Activated CD8-positive, alpha-beta memory T cell treated with anti-CD3 and anti-CD28 coated beads, Interleukin-2, amount 50 U/mL, for 48 hours (primary cell): ENCODE measurements around the gene MVB12B.

ENCODE experiments used
- DNase-seq: peaks from one replicate; pipeline ENCODE4 v3.0.0-alpha.2; 2020

The MVB12B gene

DNA sequence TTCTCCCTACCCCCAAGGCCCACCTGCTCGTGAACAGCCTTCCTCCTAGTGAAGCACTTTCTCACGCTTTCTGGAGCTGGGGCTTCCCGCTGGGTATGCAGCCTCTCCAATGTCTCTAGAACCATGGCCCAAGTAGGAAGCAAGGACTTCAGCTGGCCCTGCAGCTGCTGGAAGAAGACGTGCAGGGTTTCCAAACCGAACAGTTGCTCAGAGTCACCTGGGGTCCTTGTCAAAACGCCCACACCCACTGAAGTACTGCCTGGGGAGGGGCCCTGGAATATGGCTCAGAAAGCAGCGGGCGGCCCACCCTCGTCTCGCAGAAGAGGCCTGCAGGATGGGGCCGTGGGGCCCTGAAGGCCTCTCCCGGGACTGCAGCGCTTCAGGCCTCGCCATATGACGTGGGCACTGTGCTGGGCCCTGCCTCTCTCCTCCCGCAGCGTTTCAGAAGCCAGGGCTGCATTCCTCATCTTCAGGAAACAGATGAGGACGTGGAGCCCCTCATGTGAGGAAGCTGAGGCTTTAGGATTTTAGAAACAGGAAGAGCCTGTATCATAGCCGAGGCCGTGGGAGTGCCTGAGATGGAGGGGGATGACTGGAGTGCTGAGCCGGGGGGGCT lies 171.1 kb downstream of the MVB12B start:
- DNase-seq = no peak

DNA sequence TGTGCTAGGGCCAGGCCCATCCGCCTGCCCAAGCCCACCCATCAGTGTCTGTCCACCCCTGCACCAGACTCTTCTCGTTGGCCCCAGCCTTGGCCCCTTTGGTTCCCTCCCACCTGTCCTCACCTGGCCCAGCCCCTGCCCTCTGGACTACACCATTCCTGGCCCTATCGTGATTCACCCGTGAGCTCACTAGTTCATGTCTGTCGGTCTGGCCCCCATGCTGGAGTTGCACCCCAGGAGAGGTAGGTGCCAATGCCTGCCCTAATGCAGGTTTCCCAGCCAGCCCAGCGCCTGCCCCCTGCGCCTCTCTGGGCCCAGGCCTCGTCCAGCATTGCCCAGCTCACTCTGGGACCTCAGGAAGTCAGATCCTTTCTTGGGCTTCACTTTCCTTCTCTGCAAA lies 171.7 kb downstream of the MVB12B start:
- DNase-seq = no peak

- DNase-seq = peak; percentile 85
Measured at GRCh38 chr9:126499005-126499910, 172.6 kb downstream of the MVB12B start.

DNA sequence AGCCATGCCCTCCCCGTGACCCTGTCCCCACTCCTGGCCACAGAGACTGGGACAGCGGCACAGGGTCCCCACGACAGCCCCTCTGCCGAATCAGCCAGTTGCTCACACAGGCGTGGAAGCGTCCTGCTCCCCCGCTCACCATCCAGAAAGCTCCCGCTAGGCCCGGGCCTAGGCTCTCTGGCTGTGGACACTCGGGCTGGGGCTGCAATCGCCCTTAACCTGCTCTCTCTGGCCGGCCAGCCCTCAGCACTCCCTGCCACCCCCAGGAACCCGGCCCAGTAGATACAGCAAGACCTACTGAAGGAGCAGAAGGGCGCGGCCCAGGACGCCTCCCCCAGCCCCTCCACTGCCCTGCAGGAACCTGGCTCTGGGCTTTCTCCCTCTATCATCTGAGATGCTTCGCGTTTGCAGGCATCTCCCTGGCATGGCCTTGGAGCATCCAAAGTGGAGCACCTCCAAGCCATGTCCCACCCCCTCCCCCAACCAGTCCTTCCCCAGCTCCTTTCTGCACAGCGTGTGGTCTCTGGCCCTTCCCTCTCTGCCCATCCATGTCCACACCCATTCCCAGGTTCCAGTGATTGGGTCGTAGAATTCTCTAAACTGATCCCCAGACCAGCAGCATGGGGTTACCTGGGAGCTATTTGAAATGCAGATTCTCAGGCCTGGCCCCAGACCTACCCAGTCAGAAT lies 173.4 kb downstream of the MVB12B start:
- DNase-seq = no peak

DNA sequence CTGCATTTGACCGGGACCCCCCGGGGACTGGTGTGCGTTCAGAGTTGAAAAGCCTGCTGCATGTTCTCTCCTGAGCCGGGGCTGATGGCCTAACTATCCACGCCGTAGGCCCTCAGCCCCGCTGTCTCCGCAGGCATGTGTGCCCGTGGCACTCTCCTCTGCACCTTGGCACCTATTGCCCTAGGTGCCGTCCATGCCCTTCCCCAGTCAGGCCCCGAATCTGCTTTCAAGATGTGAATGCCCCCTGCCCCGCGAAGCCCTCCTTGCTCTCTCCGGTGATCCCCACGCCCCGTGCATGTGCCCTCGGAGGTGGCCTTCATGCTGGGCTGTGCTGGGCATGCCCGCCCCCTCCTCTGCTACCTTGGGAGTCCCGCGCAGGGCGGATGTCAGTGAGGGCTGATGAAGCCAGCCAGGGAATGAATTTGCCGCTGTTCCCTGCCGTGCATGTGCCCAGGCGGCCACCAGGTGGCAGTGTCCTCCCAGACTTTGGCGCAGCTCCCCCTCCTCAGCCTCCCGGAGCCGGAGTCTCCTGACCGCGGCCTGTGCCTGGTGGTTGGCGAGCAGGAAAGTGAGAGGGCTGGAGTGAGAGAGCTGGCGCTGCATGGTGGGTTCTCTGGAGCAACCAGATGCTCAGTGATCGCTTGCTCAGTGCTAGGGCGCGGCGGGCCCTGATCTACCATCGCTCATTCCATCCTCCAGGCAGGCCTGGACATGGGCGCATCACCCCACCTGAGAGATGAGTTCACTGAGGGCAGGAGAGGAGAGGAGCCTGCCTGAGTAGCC lies 174.2 kb downstream of the MVB12B start:
- DNase-seq = peak; percentile 86

- no peak for DNase-seq
Measured at GRCh38 chr9:126501383-126502331, 175.0 kb downstream of the MVB12B start.

- DNase-seq = no peak
Measured at GRCh38 chr9:126502417-126503332, 176.0 kb downstream of the MVB12B start.

DNA sequence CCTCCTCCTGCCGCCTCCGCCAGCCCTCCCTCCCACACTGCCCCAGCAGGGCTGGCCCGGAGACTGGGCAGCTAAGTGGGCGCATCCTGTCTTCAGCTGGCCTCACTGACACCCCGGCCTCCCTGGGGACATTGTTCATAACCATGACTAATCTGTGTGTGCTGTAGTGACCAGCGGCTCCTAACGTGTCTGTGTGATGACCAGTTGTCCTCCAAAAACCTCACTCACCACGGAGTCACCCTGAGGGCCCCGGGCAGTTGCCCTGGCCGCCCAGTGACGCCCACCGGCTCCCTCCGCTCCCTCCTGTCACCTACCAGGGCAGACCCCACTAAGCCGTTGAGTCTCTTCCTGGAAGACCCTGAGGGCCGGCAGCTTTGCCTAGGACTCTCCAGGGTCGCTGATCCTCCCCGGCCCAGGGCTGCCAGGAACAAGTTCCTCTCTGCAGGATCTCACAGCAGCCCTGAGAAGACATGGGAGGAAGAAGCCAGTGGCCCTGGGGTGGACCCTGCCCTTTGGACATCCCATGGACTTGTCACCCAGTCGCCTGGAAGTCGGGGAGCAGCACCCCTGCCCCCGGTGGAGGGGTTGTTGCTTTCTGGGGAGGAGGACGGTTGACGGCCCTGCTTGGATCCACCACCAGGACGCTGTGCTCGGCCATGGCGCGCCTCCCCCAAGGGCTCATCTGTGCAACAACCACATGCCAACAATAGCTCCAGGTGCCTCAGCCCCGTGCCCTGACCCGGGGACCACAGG lies 176.9 kb downstream of the MVB12B start:
- no peak for DNase-seq

DNA sequence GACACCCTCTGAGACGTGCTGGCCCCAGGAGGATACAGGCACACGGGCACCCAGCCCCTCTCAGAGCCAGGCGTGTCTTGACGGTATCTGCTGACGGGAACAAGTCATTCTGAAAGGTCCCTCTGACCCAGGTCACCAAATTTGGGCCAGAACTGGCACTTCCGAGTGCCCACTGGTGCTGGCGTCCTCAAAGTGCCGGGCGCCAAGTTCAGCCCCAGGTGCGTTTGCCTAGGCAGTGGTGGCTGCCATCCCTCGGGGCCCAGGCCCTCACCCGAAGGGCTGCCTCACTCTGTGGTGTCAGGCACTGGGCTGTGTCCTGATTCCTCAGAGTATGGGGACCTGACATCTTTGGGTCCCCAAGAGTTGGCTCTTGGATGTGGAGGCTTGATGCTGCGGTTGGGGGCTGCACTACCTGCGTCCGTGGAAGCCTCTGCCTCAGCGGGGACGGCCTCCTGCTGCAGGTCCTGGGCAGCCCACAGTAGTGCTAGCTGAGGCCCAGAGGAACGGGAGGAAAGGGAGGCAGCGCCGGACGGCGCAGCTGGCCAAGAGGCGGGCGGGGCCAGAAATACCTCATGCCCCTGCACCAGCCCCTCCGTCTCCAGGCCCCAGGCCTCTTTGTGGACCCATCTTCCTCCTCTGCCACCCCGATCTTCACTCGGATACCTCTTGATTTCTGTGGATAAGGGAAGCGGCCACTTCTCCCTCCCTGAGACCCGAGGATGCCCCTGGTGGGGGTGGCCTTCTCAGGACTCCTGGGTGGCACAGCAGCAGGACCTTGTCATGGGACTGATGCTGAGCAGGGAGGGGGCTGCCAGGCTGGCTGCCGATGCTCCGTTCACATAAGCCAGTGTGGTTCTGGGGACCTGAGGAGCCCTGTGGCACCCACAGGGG lies 177.7 kb downstream of the MVB12B start:
- no peak for DNase-seq

DNA sequence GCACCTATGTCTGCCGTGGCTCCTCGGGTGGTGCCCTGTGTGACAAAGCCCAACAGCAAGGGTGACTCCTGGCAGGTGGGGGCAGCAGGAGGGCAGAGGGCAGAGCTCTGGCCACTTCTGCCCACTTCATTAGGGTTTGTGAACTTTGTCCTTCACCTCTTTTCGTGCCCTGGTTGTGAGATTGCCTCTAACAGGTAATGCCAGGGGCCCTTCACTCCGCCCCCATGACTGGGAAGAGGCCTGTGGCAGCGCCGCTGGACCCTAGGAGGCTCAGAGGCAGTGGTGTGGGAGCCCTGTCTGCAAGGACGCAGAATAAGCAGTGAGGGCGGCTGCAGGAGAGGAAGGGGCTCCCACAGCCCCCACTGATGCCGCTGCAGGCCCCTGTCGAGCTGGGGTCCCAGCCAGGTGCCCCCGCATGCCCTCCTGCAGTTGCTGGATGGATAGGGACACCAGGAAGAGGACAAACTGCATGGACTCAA lies 178.4 kb downstream of the MVB12B start:
- DNase-seq = no peak

- no peak for DNase-seq
Measured at GRCh38 chr9:126505697-126506346, 179.2 kb downstream of the MVB12B start.

DNA sequence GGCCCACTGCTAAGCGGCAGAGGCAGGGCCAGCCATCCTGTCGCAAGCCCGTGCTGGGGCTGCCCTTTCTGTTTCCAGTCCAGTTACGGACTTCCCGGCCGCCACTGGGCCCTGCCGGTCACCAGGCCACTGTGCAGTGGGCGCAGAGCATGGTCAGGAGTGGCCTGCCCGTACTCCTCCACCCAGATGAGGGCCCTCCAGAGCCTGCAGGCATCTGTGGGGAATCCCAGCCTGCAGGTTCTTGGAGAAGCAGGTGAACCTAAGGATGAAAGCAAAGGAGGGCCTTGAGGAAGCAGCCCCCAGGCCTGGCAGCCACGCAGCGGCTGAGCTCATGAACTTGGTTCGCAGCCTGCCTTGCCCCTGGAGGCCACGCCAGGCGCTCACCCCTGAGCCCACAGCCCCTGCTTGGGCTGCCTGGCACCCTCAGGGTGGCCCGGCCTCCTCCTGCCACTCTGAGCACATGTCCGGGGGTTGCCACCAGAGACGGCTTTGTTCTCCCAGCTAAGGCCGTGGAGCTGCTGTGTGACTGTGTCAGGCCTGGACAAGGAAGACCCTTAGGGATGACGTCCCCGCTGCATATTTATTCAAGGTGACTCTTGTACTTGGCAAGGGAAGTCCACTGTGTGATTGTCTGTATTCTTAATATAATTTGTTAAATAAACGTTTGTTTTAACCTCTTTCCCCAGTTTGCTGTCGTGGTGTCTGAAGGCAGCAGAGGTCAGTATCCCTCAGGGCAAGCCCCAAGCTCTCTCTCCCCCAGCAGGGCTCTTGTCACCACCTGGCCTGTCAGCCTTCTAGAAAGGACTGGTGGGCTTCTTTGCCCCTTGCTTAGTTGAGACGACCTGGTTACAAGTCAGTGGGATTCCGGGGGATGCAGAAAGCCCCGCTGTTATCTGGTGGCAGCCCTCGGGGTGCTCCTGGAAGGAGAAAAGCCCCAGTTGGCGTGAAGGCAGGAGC lies 180.0 kb downstream of the MVB12B start:
- no peak for DNase-seq

DNA sequence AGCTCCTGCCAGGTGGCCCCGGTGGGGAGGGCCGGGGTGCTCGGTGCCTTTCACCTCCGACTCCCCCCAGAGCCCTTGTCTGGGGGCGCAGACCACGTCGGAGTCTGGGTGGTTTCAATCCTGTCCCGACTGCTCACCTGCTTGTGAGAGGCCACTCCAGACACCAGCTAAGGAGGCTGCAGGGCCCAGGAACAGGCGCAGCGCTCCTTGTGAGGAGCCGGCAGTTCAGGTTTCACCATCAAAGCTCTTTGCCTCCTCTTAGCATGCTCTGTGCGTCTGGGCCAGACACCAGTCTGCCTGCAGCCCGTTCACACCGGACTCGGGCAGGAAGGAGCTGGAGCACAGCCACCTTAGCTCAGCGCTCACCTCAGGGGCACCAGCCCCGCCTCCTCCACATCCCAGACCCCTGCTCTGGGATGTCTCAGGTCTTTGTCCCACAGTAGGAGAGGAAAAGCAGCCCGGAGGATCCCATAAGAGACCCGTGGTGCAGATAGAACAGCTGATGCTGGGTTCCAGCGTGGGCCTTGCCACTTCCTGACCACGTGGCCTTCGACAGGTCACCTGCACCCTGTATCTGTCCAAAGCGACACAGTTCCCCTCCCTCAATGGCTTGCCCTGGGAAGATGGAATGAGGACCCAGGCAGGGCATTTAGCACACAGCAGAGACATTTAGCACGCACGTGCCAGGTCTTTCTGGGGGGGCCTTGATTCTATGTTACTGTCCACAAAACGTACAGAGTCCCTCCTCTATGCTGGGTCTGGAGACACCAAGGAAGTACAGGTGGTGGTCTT lies 180.9 kb downstream of the MVB12B start:
- DNase-seq = no peak

DNA sequence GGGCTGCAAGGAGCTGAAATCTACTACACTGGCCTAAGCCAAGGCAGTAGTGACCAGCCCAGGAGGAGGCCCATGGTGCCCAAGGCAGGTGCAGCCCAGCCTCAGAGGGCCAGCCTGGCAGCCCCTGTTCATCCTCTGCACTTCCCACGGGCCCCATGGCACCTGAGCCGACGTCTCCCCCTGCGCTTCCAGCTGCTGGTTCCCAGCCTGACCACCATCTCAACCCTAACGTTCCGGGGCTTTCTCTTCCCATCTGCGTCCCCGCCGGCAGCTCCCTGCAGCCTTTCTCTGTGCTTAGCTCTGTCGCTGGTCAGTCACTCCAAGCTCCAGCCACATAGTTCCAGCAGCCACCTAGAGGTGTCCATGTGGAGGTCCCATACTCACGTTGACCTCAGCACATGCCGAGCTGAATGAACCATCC lies 181.6 kb downstream of the MVB12B start:
- DNase-seq = no peak

- DNase-seq = no peak
Measured at GRCh38 chr9:126508928-126509327, 182.3 kb downstream of the MVB12B start.

DNA sequence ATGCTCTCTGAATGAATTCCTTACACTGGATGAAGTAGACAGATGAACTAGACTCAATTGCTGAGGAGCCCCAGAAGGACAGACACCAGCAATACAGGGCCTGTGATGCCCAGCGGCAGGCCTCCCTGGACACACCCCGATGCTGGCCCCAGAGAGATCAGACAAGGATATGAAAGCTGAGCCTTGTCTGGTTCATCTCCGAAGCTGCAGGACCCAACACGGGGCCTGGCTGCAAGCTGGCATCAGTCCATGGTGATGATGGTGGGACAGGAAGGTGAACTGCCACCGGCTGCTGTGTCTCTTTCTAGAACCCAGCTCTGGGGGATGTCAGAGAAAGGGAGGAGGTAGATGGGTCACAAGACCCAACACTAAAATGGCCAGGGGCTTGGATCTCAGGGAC lies 183.1 kb downstream of the MVB12B start:
- no peak for DNase-seq
